GM12878 (cell line): ENCODE data around the gene PHAF1. TPM values are rescaled to one million over a fixed set of nuclear protein-coding genes. Genes with fewer than 3 reads are reported as not detected.

Source experiments
- ATAC-seq: fragments of 200-7000 bp; cut with Tn5 transposase; 3 replicates; pipeline ENCODE4 v1.9.1; 2020; ENCODE audit warnings: mild to moderate bottlenecking, moderate library complexity
- BruUV-seq: library from RNA; stranded (reverse); fragments of 400-500 nt; replicated peaks from 2 replicates; lab custom pipeline; 2021; lab: Mats Ljungman, UMichigan
- CTCF ChIA-PET: fragments of 300-600 bp; sonication (Branson Sonifier 250); formaldehyde crosslinking; extraction: SDS; loops from one replicate; lab custom pipeline; 2021; ENCODE audit warnings: inconsistent platforms; lab: Yijun Ruan, JAX
- POLR2A ChIA-PET: fragments of 350-600 bp; formaldehyde crosslinking; extraction: SDS; loops from one replicate; lab custom pipeline; 2021; ENCODE audit warnings: inconsistent platforms; lab: Charles Lee
- RAD21 ChIA-PET: fragments of 300-600 bp; sonication (Branson Sonifier 250); formaldehyde crosslinking; loops from one replicate; lab custom pipeline; 2023; ENCODE audit warnings: antibody characterized with exemption; ENCODE audit not compliant: unreplicated experiment; lab: Charles Lee
- SMC1A ChIA-PET: fragments of 300-600 bp; sonication (Branson Sonifier 250); formaldehyde crosslinking; loops from one replicate; lab custom pipeline; 2023; ENCODE audit not compliant: unreplicated experiment, uncharacterized antibody; lab: Charles Lee
- DNase-seq: peaks from one replicate; pipeline ENCODE4 v3.0.0-alpha.2; 2011; ENCODE audit warnings: low read depth, low spot score
- FAIRE-seq: peaks from 3 replicates; lab custom pipeline; 2011; peaks lifted over from hg19 to GRCh38; lab: Jason Lieb, UNC
- H2AFZ ChIP-seq: 2 replicates; pipeline ENCODE4 v1.6.0; 2011; ENCODE audit warnings: low read depth, low read length, control low read depth; ENCODE audit not compliant: control insufficient read depth
- H3K27ac ChIP-seq: 2 replicates; pipeline ENCODE4 v1.5.1; 2011; ENCODE audit warnings: control low read depth; ENCODE audit not compliant: control insufficient read depth, insufficient read depth
- H3K27me3 ChIP-seq, 2 experiments: replicated peaks in 1 of 2; 2 replicates each; pipeline versions ENCODE4 v1.6.0 to v1.6.1; 2011; ENCODE audit warnings: low read length in 1 of 2; ENCODE audit not compliant: control insufficient read depth in 2 of 2, insufficient read depth in 2 of 2
- H3K36me3 ChIP-seq, 2 experiments: 2 replicates each; pipeline ENCODE4 v1.5.1; 2011; ENCODE audit warnings: low read length in 1 of 2; ENCODE audit not compliant: control insufficient read depth in 2 of 2, insufficient read depth in 2 of 2
- H3K4me1 ChIP-seq: 2 replicates; pipeline ENCODE4 v1.6.1; 2011; ENCODE audit warnings: mild to moderate bottlenecking, low read length, moderate library complexity, mixed read lengths; ENCODE audit not compliant: control insufficient read depth, insufficient read depth
- H3K4me2 ChIP-seq: 2 replicates; pipeline ENCODE4 v1.6.0; 2011; ENCODE audit warnings: control low read depth; ENCODE audit not compliant: control insufficient read depth, insufficient read depth
- H3K4me3 ChIP-seq: fragments of 200-600 bp; sonication (generic); 2 replicates; pipeline ENCODE4 v1.5.1; 2016
- H3K79me2 ChIP-seq: 2 replicates; pipeline ENCODE4 v1.6.0; 2011; ENCODE audit warnings: low read length; ENCODE audit not compliant: control insufficient read depth, insufficient read depth
- H3K9ac ChIP-seq: 2 replicates; pipeline ENCODE4 v1.8.0; 2011; ENCODE audit warnings: low read length, control low read depth, mixed read lengths; ENCODE audit not compliant: control insufficient read depth, insufficient read depth
- H3K9me3 ChIP-seq: replicated peaks from 3 replicates; pipeline ENCODE4 v1.5.1; 2011; ENCODE audit warnings: mild to moderate bottlenecking, low read length; ENCODE audit not compliant: control insufficient read depth, insufficient read depth
- H4K20me1 ChIP-seq: 2 replicates; pipeline ENCODE4 v1.6.0; 2011; ENCODE audit not compliant: control insufficient read depth, insufficient read depth
- DPF2 ChIP-seq: fragments of 450-650 bp; IDR thresholded peaks from 2 replicates; pipeline ENCODE4 v1.6.1; 2017; ENCODE audit warnings: mild to moderate bottlenecking
- EGR1 ChIP-seq, 2 experiments: IDR thresholded peaks; 1 replicate in 1 of 2; 2 replicates in 1 of 2; pipeline ENCODE4 v1.6.1; 2011 to 2012; ENCODE audit warnings: low read depth in 2 of 2, low read length in 2 of 2, borderline replicate concordance in 1 of 2, mild to moderate bottlenecking in 1 of 2, moderate library complexity in 1 of 2
- FOXK2 ChIP-seq: fragments of 450-650 bp; IDR thresholded peaks from 2 replicates; pipeline ENCODE4 v1.6.1; 2017; ENCODE audit warnings: mild to moderate bottlenecking, moderate library complexity
- FOXM1 ChIP-seq: IDR thresholded peaks from 2 replicates; pipeline ENCODE4 v1.6.1; 2012; ENCODE audit warnings: low read depth, mild to moderate bottlenecking, inconsistent platforms, low read length, moderate library complexity
- HDAC6 ChIP-seq: fragments of 200-600 bp; sonication (generic); IDR thresholded peaks from one replicate; pipeline ENCODE4 v1.8.0; 2017; ENCODE audit warnings: antibody characterized with exemption; ENCODE audit not compliant: unreplicated experiment
- IRF4 ChIP-seq: IDR thresholded peaks from 2 replicates; pipeline ENCODE4 v1.6.1; 2011; ENCODE audit warnings: low read depth, low read length
- JUND ChIP-seq: IDR thresholded peaks from 2 replicates; pipeline ENCODE4 v1.6.1; 2012; ENCODE audit warnings: low read depth, mild to moderate bottlenecking, low read length, improper control_type of control experiment, moderate library complexity
- SIN3A ChIP-seq: IDR thresholded peaks from 2 replicates; pipeline ENCODE4 v1.6.1; 2012; ENCODE audit warnings: low read depth, low read length, improper control_type of control experiment
- SREBF1 ChIP-seq: IDR thresholded peaks from 2 replicates; pipeline ENCODE4 v1.6.1; 2012; ENCODE audit warnings: mild to moderate bottlenecking, low read length
- SREBF2 ChIP-seq: IDR thresholded peaks from 2 replicates; pipeline ENCODE4 v1.6.1; 2012; ENCODE audit warnings: mild to moderate bottlenecking, low read length
- STAT3 ChIP-seq: IDR thresholded peaks from 2 replicates; pipeline ENCODE4 v1.6.1; 2011; ENCODE audit warnings: low read depth, low read length, improper control_type of control experiment
- YY1 ChIP-seq: IDR thresholded peaks from 2 replicates; pipeline ENCODE4 v1.6.1; 2011; ENCODE audit warnings: low read depth, mild to moderate bottlenecking, low read length
- ZNF622 ChIP-seq: fragments of 450-650 bp; IDR thresholded peaks from 2 replicates; pipeline ENCODE4 v1.6.1; 2017; ENCODE audit warnings: mild to moderate bottlenecking, inconsistent platforms
- WGBS: methylation state at CpG from one replicate; pipeline ENCODE4 v1.1.6; 2016; ENCODE audit warnings: low lambda C conversion rate; ENCODE audit not compliant: insufficient replicate concordance, insufficient coverage; ENCODE audit errors: missing lambda C conversion rate; 5-methylcytosine and 5-hydroxymethylcytosine counted together
- in situ Hi-C: fragments of 300-500 bp; cut with MboI; formaldehyde crosslinking; loops from 9 replicates; pipeline ENCODE4 v1.14.3; 2018; ENCODE audit warnings: mixed read lengths
- intact Hi-C: fragments of 100-400 bp; cut with micrococcal nuclease; formaldehyde crosslinking; loops from one replicate; pipeline ENCODE4 v1.14.2; 2022; ENCODE audit not compliant: unreplicated experiment
- polyA plus RNA-seq, 11 experiments: library from polyadenylated mRNA; depleted of rRNA in 4 of 11; unstranded in 6 of 11; stranded (reverse) in 5 of 11; fragments of >200 nt; fragmentation: Nextera tagmentation in 4 of 11; fragmentation: Illumina TruSeq in 1 of 11; extraction: Ambion mirVana in 4 of 11; extraction: Trizol in 1 of 11; gene quantifications; 1 replicate in 1 of 11; 2 replicates in 10 of 11; pipeline versions ENCODE4 v1.2.1 to v1.2.3, GENCODE V29; 2011 to 2016; ENCODE audit warnings: inconsistent platforms in 2 of 11, missing spikeins in 2 of 11, low read depth in 1 of 11
- total RNA-seq, 4 experiments: library from RNA; depleted of rRNA in 3 of 4; stranded (reverse); fragments of >200 nt in 3 of 4; fragmentation: Illumina TruSeq in 1 of 4; extraction: Trizol in 1 of 4; gene quantifications; 2 replicates each; pipeline versions ENCODE4 v1.2.1 to v1.2.3, GENCODE V29; 2013 to 2021
- TF ChIP-seq, protein P1 (sequence below): fragments of 150-350 bp; IDR thresholded peaks from 2 replicates; pipeline ENCODE4 v1.6.1; 2014; ENCODE audit warnings: mild to moderate bottlenecking, low read depth, low read length
- TF ChIP-seq, protein P2 (sequence below): fragments of 450-650 bp; formaldehyde crosslinking; IDR thresholded peaks from 2 replicates; pipeline ENCODE4 v1.4.0; 2022; ENCODE audit warnings: mild to moderate bottlenecking, moderate library complexity

The PHAF1 gene
- total and polyA plus RNA-seq, 10 of the 15 experiments (the other 5 are each of a cell fraction or from before 2014, with no cell fraction given), result 4.5 to 20.9 (median 14.9) TPM

DNA sequence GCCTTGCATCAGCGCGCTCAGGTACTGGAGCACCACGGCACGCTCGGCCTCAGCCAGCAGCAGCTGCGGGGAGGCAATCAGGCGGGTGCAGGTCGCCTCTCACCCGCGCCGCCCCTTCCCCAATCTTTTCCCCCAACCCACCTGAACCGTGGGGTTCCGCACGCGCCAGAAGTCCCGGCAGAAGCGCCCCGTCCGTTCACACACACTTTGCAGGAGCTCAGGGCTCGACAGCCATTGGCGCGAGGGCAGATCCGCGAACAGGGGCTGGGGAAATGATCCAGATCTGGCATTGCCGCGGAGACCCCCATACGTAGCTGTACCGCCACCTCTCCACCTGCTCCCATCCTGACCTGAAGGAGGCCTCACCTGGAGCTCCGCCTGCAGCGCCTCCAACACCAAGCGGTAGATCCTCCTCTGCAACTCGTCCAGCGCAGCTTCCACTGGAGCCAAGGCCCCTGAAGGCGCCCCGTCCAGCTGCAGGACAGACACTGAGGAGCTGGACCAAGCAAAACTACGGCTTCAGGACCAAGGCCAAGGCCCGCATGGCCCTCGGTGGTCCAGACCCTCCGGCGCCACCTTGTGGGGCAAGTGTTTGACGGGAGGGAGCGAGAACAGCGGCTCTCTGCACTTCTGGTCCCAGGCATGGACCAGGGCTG lies 75.4 kb downstream of the PHAF1 start:
- in situ Hi-C loops (no loop called here), intact Hi-C loops (loop anchor here (1.0 to 2.0 kb wide), 4 partner anchors 62 to 231 kb away; partner anchors contain the start of gene FHOD1)
- H2AFZ ChIP-seq, result no peak overlapping the region
- POLR2A ChIA-PET, result interaction anchor here (1.0 to 1.2 kb wide), 3 partner anchors 25 to 171 kb away, joined by 3 to 6 read pairs (median 3); partner anchors contain the start of genes FBXL8, TMEM208 and TRADD
- H4K20me1 ChIP-seq, result no peaks in the 10 kb centered on the region
- WGBS, result 27% methylated on average over 39 of the region's 43 CpGs
- SMC1A ChIA-PET, result interaction anchor here (0.9 to 1.7 kb wide), 8 partner anchors 10 to 228 kb away, joined by 3 to 9 read pairs (median 4); no protein-coding TSS in a partner anchor
- RAD21 ChIA-PET, result interaction anchor here (0.6 to 2.3 kb wide), 13 partner anchors 10 to 252 kb away, joined by 3 to 9 read pairs (median 3); partner anchors contain the start of genes FBXL8, NOL3 and TRADD
- no peak overlapping the region for H3K4me3 ChIP-seq
- DNase-seq, result no peak
- no peak overlapping the region for H3K4me2 ChIP-seq
- no peaks in the 10 kb centered on the region for H3K36me3 ChIP-seq
- BruUV-seq, result no TSS peak
- H3K4me1 ChIP-seq, result peaks cover 4% of the 10 kb centered on the region
- no peaks in the 10 kb centered on the region for H3K9me3 ChIP-seq
- no peak overlapping the region for H3K27ac ChIP-seq
- CTCF ChIA-PET, result interaction anchor here (0.5 to 2.9 kb wide), 33 partner anchors 10 to 238 kb away, joined by 3 to 34 read pairs (median 4); partner anchors contain the start of genes B3GNT9, CBFB, FBXL8 and NOL3
- peak; percentile 65 for ATAC-seq
- H3K79me2 ChIP-seq, result peaks cover 5% of the 10 kb centered on the region
- no peak overlapping the region for H3K9ac ChIP-seq
- peak; percentile 87 for FAIRE-seq
- H3K27me3 ChIP-seq, result peaks cover 0 to 3% of the 10 kb centered on the region in 2 experiments; a peak in 2 of 4 replicates
- TF ChIP-seq YY1 (peak; percentile 83), HDAC6 (no peak), JUND (no peak), SREBF1 (no peak), IRF4 (no peak), SIN3A (peak; percentile 96), STAT3 (no peak), FOXK2 (no peak), ZNF622 (no peak), SREBF2 (no peak), FOXM1 (no peak), EGR1 (IDR thresholded peaks at IDR 0.05; ENCODE audit: borderline replicate concordance in 1 of 2, low read depth in 2 of 2, low read length in 2 of 2) (peak in 1 of 2 experiments; percentile 7; a peak in 1 of 3 replicates), DPF2 (no peak)
- TF ChIP-seq, protein P1, sequence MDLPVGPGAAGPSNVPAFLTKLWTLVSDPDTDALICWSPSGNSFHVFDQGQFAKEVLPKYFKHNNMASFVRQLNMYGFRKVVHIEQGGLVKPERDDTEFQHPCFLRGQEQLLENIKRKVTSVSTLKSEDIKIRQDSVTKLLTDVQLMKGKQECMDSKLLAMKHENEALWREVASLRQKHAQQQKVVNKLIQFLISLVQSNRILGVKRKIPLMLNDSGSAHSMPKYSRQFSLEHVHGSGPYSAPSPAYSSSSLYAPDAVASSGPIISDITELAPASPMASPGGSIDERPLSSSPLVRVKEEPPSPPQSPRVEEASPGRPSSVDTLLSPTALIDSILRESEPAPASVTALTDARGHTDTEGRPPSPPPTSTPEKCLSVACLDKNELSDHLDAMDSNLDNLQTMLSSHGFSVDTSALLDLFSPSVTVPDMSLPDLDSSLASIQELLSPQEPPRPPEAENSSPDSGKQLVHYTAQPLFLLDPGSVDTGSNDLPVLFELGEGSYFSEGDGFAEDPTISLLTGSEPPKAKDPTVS, result no peak
- TF ChIP-seq, protein P2, sequence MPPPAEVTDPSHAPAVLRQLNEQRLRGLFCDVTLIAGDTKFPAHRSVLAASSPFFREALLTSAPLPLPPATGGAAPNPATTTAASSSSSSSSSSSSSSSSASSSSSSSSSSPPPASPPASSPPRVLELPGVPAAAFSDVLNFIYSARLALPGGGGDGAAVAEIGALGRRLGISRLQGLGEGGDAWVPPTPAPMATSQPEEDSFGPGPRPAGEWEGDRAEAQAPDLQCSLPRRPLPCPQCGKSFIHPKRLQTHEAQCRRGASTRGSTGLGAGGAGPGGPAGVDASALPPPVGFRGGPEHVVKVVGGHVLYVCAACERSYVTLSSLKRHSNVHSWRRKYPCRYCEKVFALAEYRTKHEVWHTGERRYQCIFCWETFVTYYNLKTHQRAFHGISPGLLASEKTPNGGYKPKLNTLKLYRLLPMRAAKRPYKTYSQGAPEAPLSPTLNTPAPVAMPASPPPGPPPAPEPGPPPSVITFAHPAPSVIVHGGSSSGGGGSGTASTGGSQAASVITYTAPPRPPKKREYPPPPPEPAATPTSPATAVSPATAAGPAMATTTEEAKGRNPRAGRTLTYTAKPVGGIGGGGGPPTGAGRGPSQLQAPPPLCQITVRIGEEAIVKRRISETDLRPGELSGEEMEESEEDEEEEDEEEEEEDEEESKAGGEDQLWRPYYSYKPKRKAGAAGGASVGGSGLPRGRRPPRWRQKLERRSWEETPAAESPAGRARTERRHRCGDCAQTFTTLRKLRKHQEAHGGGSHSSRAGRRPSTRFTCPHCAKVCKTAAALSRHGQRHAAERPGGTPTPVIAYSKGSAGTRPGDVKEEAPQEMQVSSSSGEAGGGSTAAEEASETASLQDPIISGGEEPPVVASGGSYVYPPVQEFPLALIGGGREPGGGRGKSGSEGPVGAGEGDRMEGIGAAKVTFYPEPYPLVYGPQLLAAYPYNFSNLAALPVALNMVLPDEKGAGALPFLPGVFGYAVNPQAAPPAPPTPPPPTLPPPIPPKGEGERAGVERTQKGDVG, result no peak
